Measurements from ENCODE around the gene RAD23B. TPM values are rescaled to one million over a fixed set of nuclear protein-coding genes. Genes with fewer than 3 reads are reported as not detected.
"Not testable (repeated sequence)": the region's sequence is repeated elsewhere in the genome, so short reads cannot be mapped to it uniquely, and the experiment has no call there.

RAD23B gene
- polyA plus RNA-seq, 1 experiment, result 229 TPM

- TF ChIP-seq, protein P1, sequence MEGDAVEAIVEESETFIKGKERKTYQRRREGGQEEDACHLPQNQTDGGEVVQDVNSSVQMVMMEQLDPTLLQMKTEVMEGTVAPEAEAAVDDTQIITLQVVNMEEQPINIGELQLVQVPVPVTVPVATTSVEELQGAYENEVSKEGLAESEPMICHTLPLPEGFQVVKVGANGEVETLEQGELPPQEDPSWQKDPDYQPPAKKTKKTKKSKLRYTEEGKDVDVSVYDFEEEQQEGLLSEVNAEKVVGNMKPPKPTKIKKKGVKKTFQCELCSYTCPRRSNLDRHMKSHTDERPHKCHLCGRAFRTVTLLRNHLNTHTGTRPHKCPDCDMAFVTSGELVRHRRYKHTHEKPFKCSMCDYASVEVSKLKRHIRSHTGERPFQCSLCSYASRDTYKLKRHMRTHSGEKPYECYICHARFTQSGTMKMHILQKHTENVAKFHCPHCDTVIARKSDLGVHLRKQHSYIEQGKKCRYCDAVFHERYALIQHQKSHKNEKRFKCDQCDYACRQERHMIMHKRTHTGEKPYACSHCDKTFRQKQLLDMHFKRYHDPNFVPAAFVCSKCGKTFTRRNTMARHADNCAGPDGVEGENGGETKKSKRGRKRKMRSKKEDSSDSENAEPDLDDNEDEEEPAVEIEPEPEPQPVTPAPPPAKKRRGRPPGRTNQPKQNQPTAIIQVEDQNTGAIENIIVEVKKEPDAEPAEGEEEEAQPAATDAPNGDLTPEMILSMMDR (IDR thresholded peaks at IDR 0.05; ENCODE audit: insufficient read depth, low read depth, low read length), result no peak
- no peak for DNase-seq (ENCODE audit: low read depth)
- CTCF ChIA-PET, result interaction anchor here (1.1 to 1.4 kb wide), 2 partner anchors 9 to 11 kb away, joined by 4 read pairs; no protein-coding TSS in a partner anchor
- POLR2A ChIA-PET, result interaction anchor here (0.6 kb wide), 1 partner anchor 167 kb away, joined by 3 read pairs; no protein-coding TSS in a partner anchor
- H3K27me3 ChIP-seq (ENCODE audit: control insufficient read depth, insufficient read depth, low read length), result no peaks in the 10 kb centered on the region
- H3K36me3 ChIP-seq (ENCODE audit: control insufficient read depth, insufficient read depth, low read length), result no peaks in the 10 kb centered on the region
- no peak overlapping the region for H3K4me3 ChIP-seq (ENCODE audit: low read depth, low read length)
These were observed 9.9 kb downstream of the RAD23B start for GRCh38 chr9:107292821-107293542.

DNA sequence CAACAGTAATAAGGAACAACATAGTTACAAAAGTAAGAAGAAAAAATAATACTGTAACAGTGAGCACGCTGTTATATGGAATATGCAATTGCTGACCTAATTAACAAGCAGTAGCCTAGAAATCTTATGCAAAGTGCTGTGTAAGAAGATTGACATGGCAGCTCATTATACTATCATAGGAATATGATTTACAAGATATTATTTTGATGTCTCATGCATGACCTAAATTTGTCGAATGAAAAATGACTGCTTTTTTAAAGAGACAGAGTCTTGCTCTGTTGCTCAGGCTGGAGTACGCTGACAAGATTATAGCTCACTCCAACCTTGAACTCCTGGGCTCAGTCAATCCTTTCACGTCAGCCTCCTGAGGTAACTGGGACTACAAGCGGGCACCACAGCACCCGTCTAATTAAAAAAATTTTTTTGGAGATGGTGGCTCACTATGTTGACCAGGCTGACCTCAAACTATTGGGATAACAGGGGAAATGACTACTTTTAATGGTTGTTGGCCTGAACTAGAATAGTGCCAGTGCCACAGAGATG lies 10.5 kb downstream of the RAD23B start:
- TF ChIP-seq, protein P1 (IDR thresholded peaks at IDR 0.05; ENCODE audit: insufficient read depth, low read depth, low read length), result no peak
- ChIA-PET CTCF (interaction anchor here (1.1 to 1.4 kb wide), 2 partner anchors 10 kb away, joined by 4 read pairs; no protein-coding TSS in a partner anchor), POLR2A (no interaction called here)
- DNase-seq (ENCODE audit: low read depth), result no peak
- H3K36me3 ChIP-seq (ENCODE audit: control insufficient read depth, insufficient read depth, low read length), result no peaks in the 10 kb centered on the region
- H3K27me3 ChIP-seq (ENCODE audit: control insufficient read depth, insufficient read depth, low read length), result no peaks in the 10 kb centered on the region
- no peak overlapping the region for H3K4me3 ChIP-seq (ENCODE audit: low read depth, low read length)

GRCh38 chr9:107294756-107295155 lies 11.7 kb downstream of the RAD23B start:
- Histone ChIP-seq H3K27me3 (ENCODE audit: control insufficient read depth, insufficient read depth, low read length) (no peaks in the 10 kb centered on the region), H3K36me3 (ENCODE audit: control insufficient read depth, insufficient read depth, low read length) (no peaks in the 10 kb centered on the region), H3K4me3 (ENCODE audit: low read depth, low read length) (no peak overlapping the region)
- POLR2A ChIA-PET, result no interaction called here
- CTCF ChIA-PET, result no interaction called here
- TF ChIP-seq, protein P1 (IDR thresholded peaks at IDR 0.05; ENCODE audit: insufficient read depth, low read depth, low read length), result no peak
- no peak for DNase-seq (ENCODE audit: low read depth)

DNA sequence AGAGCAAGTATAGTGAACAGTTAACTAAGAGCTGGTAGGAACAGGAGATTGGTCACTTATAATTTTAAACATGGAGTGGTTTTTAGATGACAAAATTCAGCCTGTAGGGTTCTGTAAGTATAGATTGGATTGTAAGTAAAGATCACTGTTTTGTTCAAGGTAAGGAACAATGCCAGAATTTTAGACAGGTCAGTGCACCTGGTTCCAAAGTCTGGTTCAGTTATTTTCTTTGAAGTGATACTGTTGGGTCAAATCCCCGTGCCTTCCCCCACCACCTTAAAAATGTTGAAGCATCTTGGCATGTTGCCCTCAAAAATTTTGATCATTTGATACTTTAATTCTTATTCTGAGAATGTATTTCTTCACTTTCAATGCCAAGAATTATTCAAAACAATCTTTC lies 12.9 kb downstream of the RAD23B start:
- TF ChIP-seq, protein P1 (IDR thresholded peaks at IDR 0.05; ENCODE audit: insufficient read depth, low read depth, low read length), result no peak
- ChIA-PET CTCF (interaction anchor here (0.5 to 1.0 kb wide), 3 partner anchors 45 to 104 kb away, joined by 3 read pairs; no protein-coding TSS in a partner anchor), POLR2A (no interaction called here)
- no peaks in the 10 kb centered on the region for H3K27me3 ChIP-seq (ENCODE audit: control insufficient read depth, insufficient read depth, low read length)
- H3K4me3 ChIP-seq (ENCODE audit: low read depth, low read length), result no peak overlapping the region
- H3K36me3 ChIP-seq (ENCODE audit: control insufficient read depth, insufficient read depth, low read length), result no peaks in the 10 kb centered on the region
- DNase-seq (ENCODE audit: low read depth), result no peak

- H3K36me3 ChIP-seq (ENCODE audit: control insufficient read depth, insufficient read depth, low read length); POLR2A ChIA-PET; DNase-seq (ENCODE audit: low read depth); H3K4me3 ChIP-seq (ENCODE audit: low read depth, low read length); H3K27me3 ChIP-seq (ENCODE audit: control insufficient read depth, insufficient read depth, low read length): not testable (repeated sequence)
- CTCF ChIA-PET, result interaction anchor here (0.6 to 1.0 kb wide), 2 partner anchors 57 to 105 kb away, joined by 3 read pairs; no protein-coding TSS in a partner anchor
These were observed 13.5 kb downstream of the RAD23B start for GRCh38 chr9:107296592-107296991.
